ENCODE results near the gene HLA-DMA. TPM values are rescaled to one million over a fixed set of nuclear protein-coding genes. Genes with fewer than 3 reads are reported as not detected.
A peak's percentile ranks its signal among the peaks of the same experiment; 100 is the strongest.

Gene HLA-DMA
- total and polyA plus RNA-seq, 2 of the 13 experiments (the other 11 are each of a cell fraction or from before 2014, with no cell fraction given) = 0.70 to 0.71 TPM

DNA sequence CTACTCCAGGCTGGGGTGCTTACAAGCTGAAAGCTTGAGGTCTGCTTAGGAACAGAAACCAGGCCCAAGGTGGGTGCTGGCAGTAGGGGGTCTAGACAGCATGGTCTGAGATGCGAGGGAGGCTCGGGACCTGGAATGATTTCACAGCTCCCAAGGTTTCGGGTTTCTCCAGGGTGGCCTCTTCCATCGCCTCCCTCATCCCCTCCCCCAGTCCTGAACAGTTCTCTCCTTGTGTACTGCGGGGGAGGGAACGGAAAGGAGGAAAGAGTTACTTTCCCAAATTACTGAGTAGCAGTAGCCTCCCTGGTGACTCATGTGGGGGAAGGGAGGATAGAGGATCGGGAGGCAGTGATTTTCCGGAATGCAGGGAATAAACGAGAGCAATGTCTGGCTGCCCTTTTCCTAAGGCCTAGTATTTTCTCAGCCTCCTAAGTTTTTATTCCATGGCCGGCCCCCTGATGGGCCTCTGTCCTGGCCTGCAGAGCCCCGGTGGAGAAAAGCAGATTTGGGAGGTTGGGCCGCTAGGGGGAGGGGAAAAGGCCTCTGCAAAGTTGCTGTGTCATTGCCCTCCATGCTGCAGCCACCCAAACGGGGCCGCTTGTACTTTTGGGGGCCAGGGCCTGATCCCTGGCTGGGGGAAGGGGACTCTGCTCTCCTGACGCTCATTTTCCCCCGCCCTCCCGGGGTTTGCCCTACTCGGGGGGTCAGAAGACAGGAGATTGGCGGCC is 17.0 kb upstream of the HLA-DMA start (continued):
- TF ChIP-seq SAFB2 (CRISPR knock-in tag; IDR thresholded peaks at IDR 0.05; ENCODE audit: borderline replicate concordance, low read depth) (no peak), NR2F6 (IDR thresholded peaks at IDR 0.05) (peak; percentile 17; the same call in 1 of the 2 replicates), NR2F6 (CRISPR knock-in tag; IDR thresholded peaks at IDR 0.05) (no peak), JUNB (CRISPR knock-in tag; IDR thresholded peaks at IDR 0.05; ENCODE audit: borderline replicate concordance) (no peak; the same call in 1 of the 2 replicates), GLI4 (CRISPR knock-in tag; IDR thresholded peaks at IDR 0.05; ENCODE audit: borderline replicate concordance) (peak; percentile 94; the same call in 1 of the 2 replicates), SOX6 (IDR thresholded peaks at IDR 0.05) (no peak), SOX6 (CRISPR knock-in tag; IDR thresholded peaks at IDR 0.05) (0 out of 2 replicates have a peak, but pooled peaks have one; percentile 40), ZNF251 (CRISPR knock-in tag; IDR thresholded peaks at IDR 0.05) (no peak), ZNF567 (CRISPR knock-in tag; IDR thresholded peaks at IDR 0.05; ENCODE audit: borderline replicate concordance) (0 out of 2 replicates have a peak, but pooled peaks have one; percentile 2), HDAC1 (CRISPR knock-in tag; IDR thresholded peaks at IDR 0.05) (no peak; the same call in 1 of the 2 replicates), TARDBP (CRISPR knock-in tag; IDR thresholded peaks at IDR 0.05) (peak; percentile 23; the same call in 1 of the 2 replicates), BCL3 (CRISPR knock-in tag; IDR thresholded peaks at IDR 0.05) (peak; percentile 31; the same call in 1 of the 2 replicates), ZNF556 (CRISPR knock-in tag; IDR thresholded peaks at IDR 0.05; ENCODE audit: borderline replicate concordance) (peak; percentile 54; the same call in 1 of the 2 replicates), ZFP82 (CRISPR knock-in tag; IDR thresholded peaks at IDR 0.05; ENCODE audit: borderline replicate concordance) (peak; percentile 71; the same call in 1 of the 2 replicates), MAZ (IDR thresholded peaks at IDR 0.05; ENCODE audit: borderline replicate concordance, low read depth, low read length) (peak; percentile 90), MAZ (CRISPR knock-in tag; IDR thresholded peaks at IDR 0.05; ENCODE audit: low read depth) (peak; percentile 13; the same call in 1 of the 2 replicates), DNMT3B (CRISPR knock-in tag; conservative IDR thresholded peaks at IDR 0.05) (no peak), ETV5 (CRISPR knock-in tag; IDR thresholded peaks at IDR 0.05; ENCODE audit: borderline replicate concordance) (0 out of 2 replicates have a peak, but pooled peaks have one; percentile 43), DPF2 (CRISPR knock-in tag; IDR thresholded peaks at IDR 0.05; ENCODE audit: borderline replicate concordance, low read depth) (no peak)
- TF ChIP-seq, protein P1, sequence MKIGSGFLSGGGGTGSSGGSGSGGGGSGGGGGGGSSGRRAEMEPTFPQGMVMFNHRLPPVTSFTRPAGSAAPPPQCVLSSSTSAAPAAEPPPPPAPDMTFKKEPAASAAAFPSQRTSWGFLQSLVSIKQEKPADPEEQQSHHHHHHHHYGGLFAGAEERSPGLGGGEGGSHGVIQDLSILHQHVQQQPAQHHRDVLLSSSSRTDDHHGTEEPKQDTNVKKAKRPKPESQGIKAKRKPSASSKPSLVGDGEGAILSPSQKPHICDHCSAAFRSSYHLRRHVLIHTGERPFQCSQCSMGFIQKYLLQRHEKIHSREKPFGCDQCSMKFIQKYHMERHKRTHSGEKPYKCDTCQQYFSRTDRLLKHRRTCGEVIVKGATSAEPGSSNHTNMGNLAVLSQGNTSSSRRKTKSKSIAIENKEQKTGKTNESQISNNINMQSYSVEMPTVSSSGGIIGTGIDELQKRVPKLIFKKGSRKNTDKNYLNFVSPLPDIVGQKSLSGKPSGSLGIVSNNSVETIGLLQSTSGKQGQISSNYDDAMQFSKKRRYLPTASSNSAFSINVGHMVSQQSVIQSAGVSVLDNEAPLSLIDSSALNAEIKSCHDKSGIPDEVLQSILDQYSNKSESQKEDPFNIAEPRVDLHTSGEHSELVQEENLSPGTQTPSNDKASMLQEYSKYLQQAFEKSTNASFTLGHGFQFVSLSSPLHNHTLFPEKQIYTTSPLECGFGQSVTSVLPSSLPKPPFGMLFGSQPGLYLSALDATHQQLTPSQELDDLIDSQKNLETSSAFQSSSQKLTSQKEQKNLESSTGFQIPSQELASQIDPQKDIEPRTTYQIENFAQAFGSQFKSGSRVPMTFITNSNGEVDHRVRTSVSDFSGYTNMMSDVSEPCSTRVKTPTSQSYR (CRISPR knock-in tag; IDR thresholded peaks at IDR 0.05; ENCODE audit: borderline replicate concordance) = peak; percentile 80
- TF ChIP-seq, protein P2, sequence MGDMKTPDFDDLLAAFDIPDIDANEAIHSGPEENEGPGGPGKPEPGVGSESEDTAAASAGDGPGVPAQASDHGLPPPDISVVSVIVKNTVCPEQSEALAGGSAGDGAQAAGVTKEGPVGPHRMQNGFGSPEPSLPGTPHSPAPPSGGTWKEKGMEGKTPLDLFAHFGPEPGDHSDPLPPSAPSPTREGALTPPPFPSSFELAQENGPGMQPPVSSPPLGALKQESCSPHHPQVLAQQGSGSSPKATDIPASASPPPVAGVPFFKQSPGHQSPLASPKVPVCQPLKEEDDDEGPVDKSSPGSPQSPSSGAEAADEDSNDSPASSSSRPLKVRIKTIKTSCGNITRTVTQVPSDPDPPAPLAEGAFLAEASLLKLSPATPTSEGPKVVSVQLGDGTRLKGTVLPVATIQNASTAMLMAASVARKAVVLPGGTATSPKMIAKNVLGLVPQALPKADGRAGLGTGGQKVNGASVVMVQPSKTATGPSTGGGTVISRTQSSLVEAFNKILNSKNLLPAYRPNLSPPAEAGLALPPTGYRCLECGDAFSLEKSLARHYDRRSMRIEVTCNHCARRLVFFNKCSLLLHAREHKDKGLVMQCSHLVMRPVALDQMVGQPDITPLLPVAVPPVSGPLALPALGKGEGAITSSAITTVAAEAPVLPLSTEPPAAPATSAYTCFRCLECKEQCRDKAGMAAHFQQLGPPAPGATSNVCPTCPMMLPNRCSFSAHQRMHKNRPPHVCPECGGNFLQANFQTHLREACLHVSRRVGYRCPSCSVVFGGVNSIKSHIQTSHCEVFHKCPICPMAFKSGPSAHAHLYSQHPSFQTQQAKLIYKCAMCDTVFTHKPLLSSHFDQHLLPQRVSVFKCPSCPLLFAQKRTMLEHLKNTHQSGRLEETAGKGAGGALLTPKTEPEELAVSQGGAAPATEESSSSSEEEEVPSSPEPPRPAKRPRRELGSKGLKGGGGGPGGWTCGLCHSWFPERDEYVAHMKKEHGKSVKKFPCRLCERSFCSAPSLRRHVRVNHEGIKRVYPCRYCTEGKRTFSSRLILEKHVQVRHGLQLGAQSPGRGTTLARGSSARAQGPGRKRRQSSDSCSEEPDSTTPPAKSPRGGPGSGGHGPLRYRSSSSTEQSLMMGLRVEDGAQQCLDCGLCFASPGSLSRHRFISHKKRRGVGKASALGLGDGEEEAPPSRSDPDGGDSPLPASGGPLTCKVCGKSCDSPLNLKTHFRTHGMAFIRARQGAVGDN (CRISPR knock-in tag; IDR thresholded peaks at IDR 0.05) = peak; percentile 65
